Gastroesophageal sphincter (tissue), 4 donors: ENCODE data around the gene SKIL. TPM values are rescaled to one million over a fixed set of nuclear protein-coding genes. Genes with fewer than 3 reads are reported as not detected.

Experiments used
- ATAC-seq: fragments of 150-250 bp; one replicate; pipeline ENCODE4 v1.9.1; 2016; ENCODE audit warnings: mild to moderate bottlenecking, moderate library complexity
- H3K27ac ChIP-seq, 4 donors: fragments of 200-600 bp; sonication (generic) in 3 of 4; 1 replicate in 3 of 4; 2 replicates in 1 of 4; pipeline ENCODE4 v1.5.1; 2016 to 2019
- H3K27me3 ChIP-seq: fragments of 200-600 bp; sonication (generic); one replicate; pipeline ENCODE4 v1.5.1; 2019
- H3K36me3 ChIP-seq, 2 donors: fragments of 200-600 bp; sonication (generic); one replicate each; pipeline ENCODE4 v1.5.1; 2019; ENCODE audit warnings: control low read depth in 1 of 2
- H3K4me1 ChIP-seq, 3 donors: fragments of 200-600 bp; sonication (generic); 1 replicate in 2 of 3; 2 replicates in 1 of 3; pipeline ENCODE4 v1.5.1; 2016 to 2019; ENCODE audit warnings: control low read depth in 2 of 3
- H3K4me3 ChIP-seq, 2 donors: fragments of 200-600 bp; sonication (generic); one replicate each; pipeline ENCODE4 v1.5.1; 2019; ENCODE audit warnings: mild to moderate bottlenecking in 1 of 2, moderate library complexity in 1 of 2
- H3K9me3 ChIP-seq, 3 donors: fragments of 200-600 bp; sonication (generic); one replicate each; pipeline ENCODE4 v1.5.1; 2017 to 2019; ENCODE audit warnings: control low read depth in 2 of 3
- EP300 ChIP-seq: sonication (generic); formaldehyde crosslinking; IDR thresholded peaks from one replicate; pipeline ENCODE4 v1.6.1; 2017; ENCODE audit warnings: antibody characterized with exemption, mild to moderate bottlenecking
- POLR2A ChIP-seq, 2 donors: fragments of 450-650 bp; IDR thresholded peaks; one replicate each; pipeline ENCODE4 v1.6.1; 2017; ENCODE audit warnings: antibody characterized with exemption in 2 of 2, mild to moderate bottlenecking in 2 of 2, moderate library complexity in 1 of 2
- POLR2AphosphoS5 ChIP-seq: sonication (generic); formaldehyde crosslinking; IDR thresholded peaks from one replicate; pipeline ENCODE4 v1.6.1; 2017; ENCODE audit warnings: antibody characterized with exemption
- WGBS, 2 donors: methylation state at CpG; one replicate each; pipeline ENCODE4 v1.1.5; 2018; ENCODE audit warnings: low coverage in 1 of 2; 5-methylcytosine and 5-hydroxymethylcytosine counted together
- total RNA-seq, 4 donors: library from RNA; depleted of rRNA; stranded (reverse); fragments of >200 nt; gene quantifications; one replicate each; pipeline ENCODE4 v1.1.0, GENCODE V29; 2016
- TF ChIP-seq, protein P1 (sequence below), 4 experiments: fragments of 200-600 bp in 2 of 4; fragments of 450-650 bp in 2 of 4; sonication (generic) in 1 of 4; IDR thresholded peaks; one replicate each; pipeline ENCODE4 v1.5.1; 2017 to 2019; ENCODE audit warnings: antibody characterized with exemption in 4 of 4, mild to moderate bottlenecking in 2 of 4, moderate library complexity in 2 of 4

Gene SKIL
- total RNA-seq, 4 donors from 2014 or later = 29.1 to 52.8 (median 35.9) TPM

DNA sequence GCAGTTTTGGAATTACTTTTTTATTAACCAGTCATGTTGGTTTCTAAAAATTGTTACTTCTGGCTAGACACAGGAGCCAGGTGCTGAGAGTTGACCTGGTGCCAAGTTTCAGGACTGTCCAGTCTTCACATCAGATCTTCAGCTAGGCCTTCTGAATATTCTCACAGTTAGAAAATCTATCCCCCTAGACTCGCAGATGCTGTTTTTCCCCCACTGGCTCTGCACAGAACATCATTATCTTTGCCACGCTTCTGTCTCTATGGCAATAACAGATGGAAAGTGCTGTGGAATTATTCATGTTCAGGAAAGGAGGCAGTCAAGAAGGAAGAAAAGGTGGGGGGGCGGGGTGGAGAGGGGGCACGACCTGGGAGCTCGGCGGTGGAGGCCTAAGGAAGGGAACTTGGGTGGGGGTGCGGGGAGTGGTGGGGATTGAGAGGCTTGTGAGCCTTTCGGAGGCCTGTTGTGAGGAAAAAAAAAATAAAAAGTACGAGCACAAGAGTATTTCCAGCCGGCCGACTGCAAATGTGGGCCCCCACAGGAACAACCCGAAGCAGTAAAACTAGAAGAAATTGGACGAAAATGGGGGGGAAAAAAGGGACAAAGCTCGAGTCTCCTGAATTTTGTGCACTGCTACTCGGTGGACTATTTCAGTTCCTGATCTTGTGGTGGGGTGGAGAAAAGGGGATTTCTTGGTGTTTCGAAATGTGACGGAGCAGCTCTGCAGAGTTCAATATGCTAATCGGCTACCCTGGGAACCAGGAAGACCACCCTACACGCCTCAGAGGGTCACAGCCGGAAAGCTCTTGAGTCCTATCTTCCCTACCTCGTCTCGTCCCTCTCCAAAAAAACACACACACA lies 1.5 kb upstream of the SKIL start:
- no peaks in the 10 kb centered on the region for H3K36me3 ChIP-seq
- TF ChIP-seq, protein P1, sequence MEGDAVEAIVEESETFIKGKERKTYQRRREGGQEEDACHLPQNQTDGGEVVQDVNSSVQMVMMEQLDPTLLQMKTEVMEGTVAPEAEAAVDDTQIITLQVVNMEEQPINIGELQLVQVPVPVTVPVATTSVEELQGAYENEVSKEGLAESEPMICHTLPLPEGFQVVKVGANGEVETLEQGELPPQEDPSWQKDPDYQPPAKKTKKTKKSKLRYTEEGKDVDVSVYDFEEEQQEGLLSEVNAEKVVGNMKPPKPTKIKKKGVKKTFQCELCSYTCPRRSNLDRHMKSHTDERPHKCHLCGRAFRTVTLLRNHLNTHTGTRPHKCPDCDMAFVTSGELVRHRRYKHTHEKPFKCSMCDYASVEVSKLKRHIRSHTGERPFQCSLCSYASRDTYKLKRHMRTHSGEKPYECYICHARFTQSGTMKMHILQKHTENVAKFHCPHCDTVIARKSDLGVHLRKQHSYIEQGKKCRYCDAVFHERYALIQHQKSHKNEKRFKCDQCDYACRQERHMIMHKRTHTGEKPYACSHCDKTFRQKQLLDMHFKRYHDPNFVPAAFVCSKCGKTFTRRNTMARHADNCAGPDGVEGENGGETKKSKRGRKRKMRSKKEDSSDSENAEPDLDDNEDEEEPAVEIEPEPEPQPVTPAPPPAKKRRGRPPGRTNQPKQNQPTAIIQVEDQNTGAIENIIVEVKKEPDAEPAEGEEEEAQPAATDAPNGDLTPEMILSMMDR (IDR thresholded peaks at IDR 0.05) = no peak
- TF ChIP-seq POLR2A (IDR thresholded peaks at IDR 0.05) (no peak), EP300 (no peak), POLR2AphosphoS5 (no peak)
- peak overlapping the region; percentile 90 to 100 (median 98) for H3K27ac ChIP-seq
- H3K27me3 ChIP-seq = no peaks in the 10 kb centered on the region
- peak overlapping the region; percentile 43 to 79 for H3K4me3 ChIP-seq
- WGBS, 2 donors = 0 to 1% methylated on average over 6 to 22 of the region's 22 CpGs
- no peaks in the 10 kb centered on the region for H3K9me3 ChIP-seq
- ATAC-seq = no peak
- peaks cover 0 to 41% (median 2%) of the 10 kb centered on the region in 3 donors for H3K4me1 ChIP-seq

DNA sequence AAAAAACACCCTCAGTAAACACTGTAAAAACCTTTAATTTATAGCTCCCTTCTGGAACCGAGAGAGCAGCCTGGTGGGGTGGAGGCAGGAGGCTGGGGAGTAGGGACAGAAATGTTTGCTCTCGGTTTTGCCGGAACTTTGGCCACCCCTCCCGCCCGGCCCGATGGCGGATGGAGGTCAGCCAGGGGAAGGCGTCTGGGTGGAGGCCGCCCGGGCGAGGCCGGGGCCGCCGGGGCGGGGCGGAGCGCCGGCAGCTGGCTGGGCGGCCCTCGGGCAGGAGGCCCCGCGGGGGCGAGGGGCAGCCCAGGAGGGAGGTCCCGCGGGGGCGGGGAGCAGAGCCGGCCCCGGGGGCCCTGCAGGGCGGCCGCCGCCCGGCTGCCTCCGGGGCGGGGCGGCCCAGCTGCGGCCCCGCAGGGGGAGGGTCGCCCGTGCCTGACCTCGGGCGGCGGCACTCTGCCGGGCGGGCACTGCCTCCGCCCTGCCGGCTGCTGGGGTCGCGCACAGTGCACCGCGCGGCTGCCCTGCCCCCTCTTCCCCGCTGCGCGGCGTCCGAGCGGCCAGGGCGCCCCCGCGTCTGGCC lies 829 bp upstream of the SKIL start:
- 0% methylated on average over 3 of the region's 60 CpGs; no CpG with 5 or more reads in 1 of the 2 donors for WGBS, 2 donors
- Histone ChIP-seq H3K36me3 (no peaks in the 10 kb centered on the region), H3K4me1 (peaks cover 0 to 48% (median 2%) of the 10 kb centered on the region in 3 donors), H3K27me3 (no peaks in the 10 kb centered on the region), H3K27ac (peak overlapping the region; percentile 90 to 100 (median 98)), H3K4me3 (peak overlapping the region; percentile 79 to 91), H3K9me3 (no peaks in the 10 kb centered on the region)
- TF ChIP-seq EP300 (no peak), POLR2AphosphoS5 (peak; percentile 21), POLR2A (IDR thresholded peaks at IDR 0.05) (peak in 1 of 2 donors; percentile 52)
- TF ChIP-seq, protein P1 (IDR thresholded peaks at IDR 0.05) = peak in 1 of 4 experiments; percentile 10
- peak; percentile 75 for ATAC-seq

DNA sequence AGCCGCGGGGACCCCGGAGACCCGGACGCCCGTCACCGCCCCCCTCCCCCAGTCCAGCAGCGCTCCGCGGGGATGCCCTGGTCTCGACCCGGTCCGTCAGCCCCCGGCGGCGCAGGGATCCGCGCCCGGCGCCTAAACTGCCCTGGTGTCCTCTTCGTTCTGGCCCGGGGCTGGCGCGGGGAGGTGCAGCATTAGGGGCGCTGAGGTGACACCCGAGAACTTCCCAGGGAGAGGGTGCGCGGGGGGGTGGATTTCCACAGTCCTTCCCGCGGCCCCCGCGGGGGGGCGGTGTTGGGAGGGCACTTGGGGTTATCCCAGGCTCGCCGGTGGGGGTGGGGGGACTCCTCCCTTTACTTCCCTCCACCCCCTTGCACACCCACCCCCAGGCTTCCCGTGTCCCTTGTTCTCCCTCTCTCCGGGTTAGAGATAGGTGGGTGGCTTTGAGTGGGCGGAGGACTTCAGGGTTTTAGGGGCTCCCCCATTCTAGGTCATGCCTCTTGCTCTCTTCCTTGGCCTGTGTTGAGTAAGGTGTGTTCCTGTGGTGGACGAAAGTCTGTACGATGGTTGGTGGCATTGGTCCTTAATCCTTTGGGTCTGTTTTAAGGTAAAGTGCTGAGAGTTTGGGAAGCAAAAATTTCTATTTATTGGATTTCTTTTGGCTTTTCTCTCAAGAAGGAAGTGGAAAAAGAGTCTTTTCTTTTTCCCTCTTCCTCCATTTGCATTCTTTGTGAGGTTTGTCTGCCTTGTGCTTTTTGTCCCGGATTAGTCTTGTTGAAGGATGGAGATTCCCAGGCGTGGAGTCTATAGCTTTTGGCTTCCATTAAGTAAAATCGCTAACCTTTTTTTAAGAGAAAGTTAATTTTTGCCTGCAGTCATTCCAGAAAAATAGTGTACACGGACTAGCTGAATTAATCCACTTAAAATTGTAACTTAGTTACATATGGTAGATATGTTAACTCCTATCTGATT lies 811 bp downstream of the SKIL start:
- Histone ChIP-seq H3K4me1 (peaks cover 0 to 65% (median 2%) of the 10 kb centered on the region in 3 donors), H3K4me3 (peak overlapping the region; percentile 79 to 91), H3K36me3 (peaks cover 0 to under 1% of the 10 kb centered on the region in 2 donors), H3K27me3 (no peaks in the 10 kb centered on the region), H3K9me3 (no peaks in the 10 kb centered on the region), H3K27ac (peak overlapping the region; percentile 96 to 100 (median 98))
- WGBS, 2 donors = 6 to 15% methylated on average over 5 to 8 of the region's 44 CpGs
- TF ChIP-seq POLR2AphosphoS5 (peak; percentile 15), EP300 (no peak), POLR2A (IDR thresholded peaks at IDR 0.05) (no peak)
- TF ChIP-seq, protein P1 (IDR thresholded peaks at IDR 0.05) = peak in 2 of 4 experiments; percentile 29 to 42
- ATAC-seq = peak; percentile 9

DNA sequence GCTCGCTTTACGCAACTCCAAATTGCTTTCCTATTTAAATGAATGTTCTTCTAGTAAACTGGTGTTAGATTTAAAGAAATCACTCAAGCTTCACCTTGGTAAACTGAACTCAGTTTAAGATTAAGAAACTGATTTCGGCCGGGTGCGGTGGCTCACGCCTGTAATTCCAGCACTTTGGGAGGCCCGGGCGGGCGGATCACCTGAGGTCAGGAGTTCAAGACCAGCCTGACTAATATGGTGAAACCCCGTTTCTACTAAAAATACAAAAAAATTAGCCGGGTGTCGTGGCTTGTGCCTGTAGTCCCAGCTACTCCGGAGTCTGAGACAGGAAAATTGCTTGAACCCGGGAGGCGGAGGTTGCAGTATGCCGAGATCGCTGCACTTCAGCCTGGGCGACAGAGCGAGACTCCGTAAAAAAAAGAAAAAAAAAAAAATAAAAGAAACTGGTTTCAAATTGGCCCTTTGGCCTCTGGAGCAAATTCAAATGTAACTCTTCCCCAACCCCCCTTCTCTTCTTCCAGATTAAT lies 1.7 kb downstream of the SKIL start:
- Histone ChIP-seq H3K4me1 (peaks cover 0 to 68% (median 2%) of the 10 kb centered on the region in 3 donors), H3K27me3 (no peaks in the 10 kb centered on the region), H3K36me3 (peaks cover 0 to 8% of the 10 kb centered on the region in 2 donors), H3K9me3 (no peaks in the 10 kb centered on the region), H3K27ac (peak overlapping the region in 3 of 4 donors; percentile 98 to 100 (median 99)), H3K4me3 (peak overlapping the region in 1 of 2 donors; percentile 79)
- ATAC-seq = no peak
- TF ChIP-seq, protein P1 (IDR thresholded peaks at IDR 0.05) = no peak
- TF ChIP-seq POLR2AphosphoS5 (no peak), EP300 (no peak), POLR2A (IDR thresholded peaks at IDR 0.05) (no peak)
- 61 to 79% methylated on average over 8 to 16 of the region's 20 CpGs for WGBS, 2 donors
